ENCODE results near the gene ARFGAP3. TPM values are rescaled to one million over a fixed set of nuclear protein-coding genes. Genes with fewer than 3 reads are reported as not detected.

Gene ARFGAP3
- total RNA-seq, 2 experiments from 2014 or later = 31.2 to 35.4 TPM

DNA sequence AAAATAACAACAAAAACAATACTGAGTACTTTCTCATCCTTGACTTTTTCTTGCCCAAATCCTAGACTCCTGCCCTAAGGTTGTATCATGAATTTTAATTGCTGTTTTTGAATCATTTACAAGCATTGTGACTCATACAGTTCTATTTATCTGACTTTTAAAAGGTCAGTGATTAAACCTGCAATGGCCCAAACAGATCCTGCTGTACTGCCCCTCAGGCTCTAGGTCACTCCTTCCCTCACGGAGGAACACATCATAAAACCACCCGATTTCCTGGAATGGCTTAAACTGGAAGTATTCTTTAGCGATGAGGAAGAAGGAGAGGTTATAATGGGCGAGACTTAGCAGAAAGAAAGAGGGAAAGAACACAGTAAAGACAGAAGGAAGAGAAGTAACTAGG lies 12.3 kb downstream of the ARFGAP3 start:
- H3K9me3 Mint-ChIP-seq (ENCODE audit: low read depth) = no peaks in the 10 kb centered on the region
- H3K27ac Mint-ChIP-seq = no peak overlapping the region
- CTCF ChIA-PET = interaction anchor here (0.6 to 1.9 kb wide), 5 partner anchors 12 to 60 kb away, joined by 3 to 9 read pairs (median 3); no protein-coding TSS in a partner anchor
- no peaks in the 10 kb centered on the region for H3K27me3 Mint-ChIP-seq
- H3K4me3 Mint-ChIP-seq = no peak overlapping the region
- ATAC-seq = no peak
- H3K4me1 Mint-ChIP-seq = peaks cover 19% of the 10 kb centered on the region
- peaks cover 24% of the 10 kb centered on the region for H3K36me3 Mint-ChIP-seq
- DNase-seq = no peak

DNA sequence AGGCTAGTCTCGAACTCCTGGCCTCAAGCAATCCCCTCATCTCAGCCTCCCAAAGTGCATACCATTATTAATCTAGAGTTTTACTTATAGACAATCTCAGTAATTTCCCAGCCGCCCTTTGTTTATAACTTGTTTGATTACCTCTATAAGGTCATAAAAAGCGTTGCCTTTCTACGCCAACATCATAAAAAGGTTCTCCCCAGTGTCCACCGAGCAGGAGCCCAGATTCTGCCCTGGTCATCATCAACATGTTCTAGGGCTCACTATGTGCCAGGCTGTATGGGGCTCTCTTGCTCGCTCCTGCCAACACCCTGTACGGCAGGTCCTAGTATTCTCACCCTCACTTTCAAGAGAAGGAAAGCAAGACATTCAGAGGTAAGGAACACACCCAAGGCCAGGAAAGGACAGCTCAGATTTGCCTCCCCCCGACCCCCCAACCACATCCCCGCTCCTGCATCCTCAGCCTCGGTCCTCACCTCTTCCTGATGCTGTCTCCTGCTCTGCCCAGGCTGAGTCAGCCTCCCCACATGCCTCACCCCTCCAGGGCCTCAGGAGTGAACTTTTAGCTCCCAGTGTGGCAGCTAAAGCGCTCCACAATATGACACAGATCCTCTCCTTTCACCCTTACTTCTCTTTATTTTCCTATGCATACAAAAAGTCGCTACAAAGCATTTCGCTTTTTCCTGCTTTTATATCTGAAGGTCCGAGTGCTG lies 14.3 kb downstream of the ARFGAP3 start:
- CTCF ChIA-PET = interaction anchor here (1.0 to 1.9 kb wide), 2 partner anchors 10 to 25 kb away, joined by 3 to 9 read pairs; no protein-coding TSS in a partner anchor
- H3K4me3 Mint-ChIP-seq = no peak overlapping the region
- DNase-seq (no peak), ATAC-seq (no peak)
- H3K9me3 Mint-ChIP-seq (ENCODE audit: low read depth) = no peaks in the 10 kb centered on the region
- no peaks in the 10 kb centered on the region for H3K27me3 Mint-ChIP-seq
- H3K4me1 Mint-ChIP-seq = peaks cover 19% of the 10 kb centered on the region
- H3K27ac Mint-ChIP-seq = no peak overlapping the region
- H3K36me3 Mint-ChIP-seq = peaks cover 26% of the 10 kb centered on the region

GRCh38 chr22:42841444-42841843 lies 15.6 kb downstream of the ARFGAP3 start:
- Mint-ChIP-seq H3K27me3 (no peaks in the 10 kb centered on the region), H3K9me3 (ENCODE audit: low read depth) (no peaks in the 10 kb centered on the region), H3K27ac (no peak overlapping the region), H3K4me1 (peaks cover 19% of the 10 kb centered on the region), H3K36me3 (peaks cover 28% of the 10 kb centered on the region), H3K4me3 (no peak overlapping the region)
- no peak for DNase-seq
- ATAC-seq = no peak
- CTCF ChIA-PET = interaction anchor here (0.6 to 1.4 kb wide), 4 partner anchors 9 to 192 kb away, joined by 3 to 8 read pairs (median 4); partner anchors contain the start of gene ARFGAP3

- Mint-ChIP-seq H3K4me1 (peaks cover 18% of the 10 kb centered on the region), H3K27ac (no peak overlapping the region), H3K4me3 (no peak overlapping the region), H3K9me3 (ENCODE audit: low read depth) (no peaks in the 10 kb centered on the region), H3K36me3 (peaks cover 26% of the 10 kb centered on the region), H3K27me3 (no peaks in the 10 kb centered on the region)
- ATAC-seq (no peak), DNase-seq (no peak)
- CTCF ChIA-PET = interaction anchor here (0.6 kb wide), 1 partner anchor 784 kb away, joined by 3 read pairs; no protein-coding TSS in a partner anchor
These were observed 19.5 kb downstream of the ARFGAP3 start for GRCh38 chr22:42837556-42837955.

DNA sequence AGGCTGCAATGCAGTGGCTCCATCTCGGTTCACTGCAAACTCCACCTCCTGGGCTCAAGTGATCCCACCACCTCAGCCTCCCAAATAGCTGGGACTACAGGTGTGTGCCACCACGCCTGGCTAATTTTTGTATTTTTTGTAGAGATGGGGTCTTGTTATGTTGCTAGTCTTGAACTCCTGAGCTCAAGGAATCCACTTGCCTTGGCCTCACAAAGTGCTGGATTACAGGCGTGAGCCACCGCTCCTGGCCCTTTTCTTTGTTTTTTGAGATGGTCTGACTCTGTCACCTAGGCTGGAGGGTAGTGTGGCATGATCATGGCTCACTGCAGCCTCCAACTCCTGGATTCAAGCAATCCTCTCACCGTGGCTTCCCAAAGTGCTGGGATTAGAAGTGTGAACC lies 21.0 kb downstream of the ARFGAP3 start:
- CTCF ChIA-PET = interaction anchor here (0.7 to 1.6 kb wide), 4 partner anchors 11 to 186 kb away, joined by 4 to 7 read pairs (median 6); partner anchors contain the start of gene ARFGAP3
- Mint-ChIP-seq H3K36me3 (peaks cover 29% of the 10 kb centered on the region), H3K27ac (no peak overlapping the region)

DNA sequence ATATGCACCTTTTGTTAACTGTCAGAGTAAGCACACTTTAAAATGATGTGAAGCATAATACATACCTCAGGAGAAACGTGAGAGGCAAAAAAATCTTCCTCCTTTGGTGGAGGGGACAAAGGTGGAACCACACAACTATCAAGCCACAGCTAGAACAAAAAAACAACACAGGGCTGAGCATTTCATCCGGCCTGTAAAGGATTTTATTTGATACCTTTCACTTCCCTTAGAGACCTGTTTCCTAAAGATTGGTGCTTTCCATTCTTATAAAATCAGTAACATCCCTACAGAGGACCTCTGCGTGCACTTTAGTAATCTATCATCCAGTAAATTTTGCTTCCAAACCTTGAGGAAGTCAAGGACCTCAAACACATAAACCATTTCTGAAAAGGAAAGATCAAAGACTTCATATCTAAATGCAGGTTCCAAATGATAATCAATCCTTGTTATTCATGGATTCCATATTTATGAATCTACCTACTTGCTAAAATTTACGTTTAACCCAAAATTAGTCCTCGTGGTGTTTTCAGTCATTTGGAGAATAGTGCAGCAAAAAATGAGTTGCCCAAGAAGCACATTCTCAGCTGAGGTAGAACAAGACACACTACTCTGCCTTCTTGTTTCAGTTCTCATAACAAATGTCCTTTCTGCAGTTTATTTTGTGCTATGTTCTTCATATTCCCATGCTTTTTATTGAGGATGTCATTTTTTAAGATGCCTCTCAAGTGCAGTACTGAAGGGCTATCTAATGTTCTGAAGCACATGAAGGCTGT lies 22.7 kb downstream of the ARFGAP3 start:
- Mint-ChIP-seq H3K9me3 (ENCODE audit: low read depth) (no peaks in the 10 kb centered on the region), H3K27ac (no peak overlapping the region), H3K27me3 (no peaks in the 10 kb centered on the region), H3K4me1 (peaks cover 13% of the 10 kb centered on the region), H3K4me3 (no peak overlapping the region), H3K36me3 (peaks cover 22% of the 10 kb centered on the region)
- DNase-seq (no peak), ATAC-seq (no peak)
- CTCF ChIA-PET = interaction anchor here (1.2 to 1.7 kb wide), 4 partner anchors 17 to 256 kb away, joined by 3 to 4 read pairs (median 4); partner anchors contain the start of gene ARFGAP3

More for the DNA sequence above, 21.0 kb downstream of the ARFGAP3 start:
- DNase-seq = no peak
- Mint-ChIP-seq H3K4me1 (peaks cover 13% of the 10 kb centered on the region), H3K9me3 (ENCODE audit: low read depth) (no peaks in the 10 kb centered on the region), H3K27me3 (no peaks in the 10 kb centered on the region), H3K4me3 (no peak overlapping the region)
- no peak for ATAC-seq

DNA sequence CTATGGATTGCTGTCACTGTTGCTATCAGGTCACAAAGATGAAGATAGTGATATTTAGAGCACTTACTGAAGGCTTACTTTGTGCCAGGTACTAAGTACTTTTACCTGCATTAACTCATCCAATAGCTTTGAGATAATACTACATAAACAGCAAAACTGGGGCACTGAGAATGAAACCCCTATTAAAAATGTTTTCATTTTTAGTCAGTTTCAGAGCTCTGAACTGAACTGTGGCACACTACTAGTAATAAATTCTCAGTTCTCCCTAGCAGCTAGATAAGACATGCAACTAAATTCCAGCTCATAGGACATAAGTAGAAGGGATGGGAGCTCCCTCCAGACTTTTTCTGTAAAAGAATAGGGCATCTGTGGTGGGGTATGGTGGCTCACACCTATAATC lies 24.0 kb downstream of the ARFGAP3 start:
- no peaks in the 10 kb centered on the region for H3K27me3 Mint-ChIP-seq
- H3K36me3 Mint-ChIP-seq = peaks cover 24% of the 10 kb centered on the region
- ATAC-seq = no peak
- CTCF ChIA-PET = interaction anchor here (0.9 to 2.2 kb wide), 6 partner anchors 10 to 257 kb away, joined by 3 to 8 read pairs (median 3); no protein-coding TSS in a partner anchor
- H3K4me3 Mint-ChIP-seq = no peak overlapping the region
- no peak for DNase-seq
- peaks cover 23% of the 10 kb centered on the region for H3K4me1 Mint-ChIP-seq
- no peaks in the 10 kb centered on the region for H3K9me3 Mint-ChIP-seq (ENCODE audit: low read depth)
- no peak overlapping the region for H3K27ac Mint-ChIP-seq

- Mint-ChIP-seq H3K27me3 (no peaks in the 10 kb centered on the region), H3K4me1 (peaks cover 27% of the 10 kb centered on the region), H3K27ac (no peak overlapping the region), H3K36me3 (peaks cover 28% of the 10 kb centered on the region), H3K4me3 (no peak overlapping the region), H3K9me3 (ENCODE audit: low read depth) (no peaks in the 10 kb centered on the region)
- CTCF ChIA-PET = interaction anchor here (1.3 to 2.2 kb wide), 2 partner anchors 9 to 36 kb away, joined by 6 to 8 read pairs; no protein-coding TSS in a partner anchor
- no peak for DNase-seq
- ATAC-seq = no peak
These were observed 25.4 kb downstream of the ARFGAP3 start for GRCh38 chr22:42831712-42832111.

DNA sequence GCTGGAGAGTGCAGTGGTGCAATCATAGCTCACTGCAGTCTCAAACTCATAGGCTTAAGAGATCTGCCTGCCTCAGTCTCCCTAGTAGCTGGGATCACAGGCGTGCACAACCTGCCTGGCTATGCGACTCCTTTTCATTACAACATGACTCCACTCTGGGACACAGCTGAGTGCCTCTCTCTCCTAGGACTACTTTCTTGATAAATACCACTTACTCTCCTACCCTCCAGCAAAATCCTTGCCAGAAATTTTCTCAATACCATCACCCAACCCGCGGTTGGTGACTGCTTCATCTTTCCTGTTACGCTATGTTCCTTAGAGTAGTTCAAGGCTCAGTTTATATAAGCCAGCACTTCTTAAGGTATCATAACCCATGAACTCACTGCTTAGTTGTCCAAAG lies 26.9 kb downstream of the ARFGAP3 start:
- H3K27ac Mint-ChIP-seq = no peak overlapping the region
- H3K4me3 Mint-ChIP-seq = no peak overlapping the region
- H3K36me3 Mint-ChIP-seq = peaks cover 22% of the 10 kb centered on the region
- CTCF ChIA-PET = interaction anchor here (1.0 kb wide), 1 partner anchor 38 kb away, joined by 4 read pairs; no protein-coding TSS in a partner anchor
- DNase-seq (no peak), ATAC-seq (no peak)
- no peaks in the 10 kb centered on the region for H3K27me3 Mint-ChIP-seq
- peaks cover 28% of the 10 kb centered on the region for H3K4me1 Mint-ChIP-seq
- H3K9me3 Mint-ChIP-seq (ENCODE audit: low read depth) = no peaks in the 10 kb centered on the region

- no peak for ATAC-seq
- no peak overlapping the region for H3K4me3 Mint-ChIP-seq
- peaks cover 19% of the 10 kb centered on the region for H3K36me3 Mint-ChIP-seq
- no peak overlapping the region for H3K27ac Mint-ChIP-seq
- no peak for DNase-seq
- peaks cover 24% of the 10 kb centered on the region for H3K4me1 Mint-ChIP-seq
- H3K27me3 Mint-ChIP-seq = no peaks in the 10 kb centered on the region
- CTCF ChIA-PET = interaction anchor here (1.1 kb wide), 1 partner anchor 38 kb away, joined by 3 read pairs; no protein-coding TSS in a partner anchor
- no peaks in the 10 kb centered on the region for H3K9me3 Mint-ChIP-seq (ENCODE audit: low read depth)
These were observed 27.8 kb downstream of the ARFGAP3 start for GRCh38 chr22:42829302-42829701.

DNA sequence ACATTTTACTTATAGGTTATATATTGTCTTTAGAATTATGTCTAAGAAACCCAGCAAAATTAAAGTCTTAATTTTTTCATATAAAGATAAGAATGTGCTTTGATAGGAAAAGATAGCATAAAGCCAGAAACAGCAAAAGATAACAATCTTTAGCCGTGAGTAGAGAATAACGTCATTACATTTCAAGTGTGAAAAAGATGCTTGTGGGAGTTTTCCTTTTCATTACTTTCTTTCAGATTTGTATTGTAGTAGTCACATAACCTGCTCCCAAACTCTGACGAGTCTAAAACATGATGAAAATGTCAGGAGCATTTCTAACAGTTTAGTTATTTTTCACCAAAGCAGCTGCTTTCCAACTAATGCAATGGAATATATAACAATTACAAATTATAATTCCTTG lies 31.3 kb downstream of the ARFGAP3 start:
- H3K9me3 Mint-ChIP-seq (ENCODE audit: low read depth) = no peaks in the 10 kb centered on the region
- H3K27ac Mint-ChIP-seq = no peak overlapping the region
- CTCF ChIA-PET = interaction anchor here (1.0 to 3.2 kb wide), 2 partner anchors 31 to 42 kb away, joined by 3 to 13 read pairs; partner anchors contain the start of gene ARFGAP3
- ATAC-seq (no peak), DNase-seq (no peak)
- no peaks in the 10 kb centered on the region for H3K27me3 Mint-ChIP-seq
- peaks cover 17% of the 10 kb centered on the region for H3K4me1 Mint-ChIP-seq
- no peak overlapping the region for H3K4me3 Mint-ChIP-seq
- peaks cover 24% of the 10 kb centered on the region for H3K36me3 Mint-ChIP-seq

DNA sequence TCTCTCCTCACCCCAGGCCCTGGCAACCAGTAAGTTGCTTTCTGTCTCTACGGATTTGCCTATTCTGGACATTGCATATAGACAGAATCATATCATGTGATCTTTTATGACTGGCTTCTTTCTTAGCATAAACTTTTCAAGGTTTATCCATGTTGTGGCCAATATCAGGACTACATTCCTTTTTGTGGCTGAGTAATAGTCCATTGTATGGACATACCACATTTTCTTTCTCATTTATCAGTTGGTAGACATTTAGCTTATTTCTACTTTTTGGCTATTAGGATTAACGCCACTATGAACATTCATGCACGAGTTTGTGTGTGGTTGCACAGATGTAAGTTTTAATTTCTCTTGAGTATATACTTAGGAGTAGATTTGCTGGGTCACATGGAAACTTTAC lies 35.7 kb downstream of the ARFGAP3 start:
- CTCF ChIA-PET = interaction anchor here (2.3 kb wide), 1 partner anchor 14 kb away, joined by 6 read pairs; no protein-coding TSS in a partner anchor
- ATAC-seq = no peak

More for the DNA sequence above, 35.7 kb downstream of the ARFGAP3 start:
- no peak overlapping the region for H3K27ac Mint-ChIP-seq
- no peaks in the 10 kb centered on the region for H3K9me3 Mint-ChIP-seq (ENCODE audit: low read depth)
- no peaks in the 10 kb centered on the region for H3K27me3 Mint-ChIP-seq
- H3K4me1 Mint-ChIP-seq = no peaks in the 10 kb centered on the region
- no peak for DNase-seq
- no peak overlapping the region for H3K4me3 Mint-ChIP-seq
- peaks cover 16% of the 10 kb centered on the region for H3K36me3 Mint-ChIP-seq
